Endothelial cell of umbilical vein (primary cell): ENCODE measurements around the gene ZNF800. TPM values are rescaled to one million over a fixed set of nuclear protein-coding genes. Genes with fewer than 3 reads are reported as not detected.

Source experiments
- BruUV-seq: library from RNA; stranded (reverse); fragments of 400-500 nt; replicated peaks from 2 replicates; lab custom pipeline; 2021; lab: Mats Ljungman, UMichigan
- CTCF ChIA-PET: fragments of 300-600, 350-600 bp; sonication (Branson Sonifier 250); formaldehyde crosslinking; loops from one replicate; lab custom pipeline; 2021; ENCODE audit warnings: antibody characterized with exemption, inconsistent platforms; lab: Charles Lee
- POLR2A ChIA-PET: fragments of 300-600, 350-600 bp; sonication (Branson Sonifier 250); formaldehyde crosslinking; loops from one replicate; lab custom pipeline; 2021; ENCODE audit warnings: antibody characterized with exemption, inconsistent platforms; lab: Charles Lee
- DNase-seq: peaks from one replicate; pipeline ENCODE4 v3.0.0-alpha.2; 2011; ENCODE audit warnings: low read depth, low spot score
- FAIRE-seq: peaks from 2 replicates; lab custom pipeline; 2011; peaks lifted over from hg19 to GRCh38; lab: Jason Lieb, UNC
- H2AFZ ChIP-seq: 2 replicates; pipeline ENCODE4 v1.6.0; 2012; ENCODE audit warnings: low read depth, low read length, control low read depth, inconsistent platforms
- H3K27ac ChIP-seq: 2 replicates; pipeline ENCODE4 v1.5.1; 2011; ENCODE audit warnings: low read depth, mild to moderate bottlenecking, control low read depth, low read length, moderate library complexity; ENCODE audit not compliant: insufficient read depth
- H3K27me3 ChIP-seq, 2 experiments: 2 replicates each; pipeline versions ENCODE4 v1.6.0 to v1.6.1; 2011; ENCODE audit warnings: low read length in 2 of 2, mixed read lengths in 1 of 2; ENCODE audit not compliant: control insufficient read depth in 2 of 2, insufficient read depth in 2 of 2
- H3K36me3 ChIP-seq, 2 experiments: 2 replicates in 1 of 2; 3 replicates in 1 of 2; pipeline ENCODE4 v1.5.1; 2011; ENCODE audit warnings: low read length in 2 of 2, mild to moderate bottlenecking in 1 of 2, moderate library complexity in 1 of 2; ENCODE audit not compliant: control insufficient read depth in 2 of 2, insufficient read depth in 2 of 2; ENCODE audit errors: extremely low read depth in 1 of 2
- H3K4me1 ChIP-seq: 3 replicates; pipeline ENCODE4 v1.5.1; 2011; ENCODE audit warnings: mild to moderate bottlenecking, low read length; ENCODE audit not compliant: control insufficient read depth, insufficient read depth; ENCODE audit errors: extremely low read depth
- H3K4me2 ChIP-seq: 2 replicates; pipeline ENCODE4 v1.6.1; 2011; ENCODE audit warnings: low read length, control low read depth, mixed read lengths; ENCODE audit not compliant: insufficient read depth
- H3K4me3 ChIP-seq, 3 experiments: fragments of 200-600 bp in 1 of 3; sonication (generic), shearing (Covaris generic) in 1 of 3; replicated peaks in 1 of 3; 2 replicates each; pipeline ENCODE4 v1.5.1; 2011 to 2016; ENCODE audit warnings: control low read depth in 3 of 3, low read length in 3 of 3, mild to moderate bottlenecking in 2 of 3, inconsistent platforms in 1 of 3, low read depth in 1 of 3, moderate library complexity in 1 of 3; ENCODE audit not compliant: insufficient read depth in 1 of 3
- H3K79me2 ChIP-seq: 2 replicates; pipeline ENCODE4 v1.6.0; 2012; ENCODE audit warnings: low read length, inconsistent platforms; ENCODE audit not compliant: control insufficient read depth, insufficient read depth
- H3K9ac ChIP-seq: replicated peaks from 2 replicates; pipeline ENCODE3; 2011; ENCODE audit warnings: low read length, control low read depth; ENCODE audit not compliant: insufficient read depth; ENCODE audit errors: extremely low read depth
- H3K9me1 ChIP-seq: replicated peaks from 3 replicates; pipeline ENCODE4 v1.6.0; 2011; ENCODE audit warnings: mild to moderate bottlenecking, low read length; ENCODE audit not compliant: control insufficient read depth, insufficient read depth; ENCODE audit errors: extremely low read depth
- H3K9me3 ChIP-seq: replicated peaks from 2 replicates; pipeline ENCODE4 v1.5.1; 2012; ENCODE audit warnings: low read length, inconsistent platforms; ENCODE audit not compliant: control insufficient read depth, insufficient read depth
- H4K20me1 ChIP-seq: replicated peaks from 2 replicates; pipeline ENCODE3; 2011; ENCODE audit warnings: mild to moderate bottlenecking, low read length; ENCODE audit not compliant: control insufficient read depth, insufficient read depth; ENCODE audit errors: extremely low read depth
- EZH2 ChIP-seq: IDR thresholded peaks from 2 replicates; pipeline ENCODE4 v1.6.1; 2012; ENCODE audit warnings: borderline replicate concordance, low read depth, mild to moderate bottlenecking, moderate library complexity, low read length, inconsistent platforms; ENCODE audit not compliant: severe bottlenecking
- FOS ChIP-seq: IDR thresholded peaks from 2 replicates; pipeline ENCODE4 v1.6.1; 2011; ENCODE audit warnings: mild to moderate bottlenecking, low read length, moderate library complexity, borderline replicate concordance; ENCODE audit not compliant: insufficient read depth
- GATA2 ChIP-seq: IDR thresholded peaks from 2 replicates; pipeline ENCODE4 v1.7.0; 2011; ENCODE audit warnings: low read depth, mild to moderate bottlenecking, moderate library complexity, mixed read lengths, low read length; ENCODE audit not compliant: insufficient read length, insufficient read depth
- JUN ChIP-seq: IDR thresholded peaks from 2 replicates; pipeline ENCODE4 v1.6.1; 2011; ENCODE audit warnings: borderline replicate concordance, low read depth; ENCODE audit not compliant: insufficient read length, insufficient read depth
- MYC ChIP-seq: IDR thresholded peaks from one replicate; pipeline ENCODE4 v1.6.1; 2011; ENCODE audit warnings: mild to moderate bottlenecking, low read depth, low read length
- POLR2A ChIP-seq: IDR thresholded peaks from 2 replicates; pipeline ENCODE4 v1.6.1; 2012; ENCODE audit warnings: low read depth, mild to moderate bottlenecking, control low read depth, low read length
- POLR2AphosphoS5 ChIP-seq: IDR thresholded peaks from 2 replicates; pipeline ENCODE4 v1.6.1; 2012; ENCODE audit warnings: low read depth, mild to moderate bottlenecking, control low read depth, low read length, moderate library complexity; ENCODE audit not compliant: insufficient read depth
- dilution Hi-C: fragments of 300-500 bp; cut with MboI; formaldehyde crosslinking; loops from one replicate; pipeline ENCODE4 v1.15.0; 2019; ENCODE audit warnings: low sequenced_read_pairs; ENCODE audit not compliant: extremely low pct_ligation_motif_present
- intact Hi-C: fragments of 100-400 bp; cut with micrococcal nuclease; formaldehyde crosslinking; loops from one replicate; pipeline ENCODE4 v1.10.0; 2022
- polyA plus RNA-seq, 4 experiments: library from polyadenylated mRNA; depleted of rRNA in 3 of 4; stranded (reverse) in 3 of 4; unstranded in 1 of 4; fragments of >200 nt; gene quantifications; 2 replicates each; pipeline versions ENCODE4 v1.2.1 to v1.2.3, GENCODE V29; 2011 to 2012; ENCODE audit warnings: missing spikeins in 1 of 4
- total RNA-seq: library from RNA; stranded (reverse); gene quantifications from 2 replicates; pipeline ENCODE4 v1.2.3, GENCODE V29; 2021
- TF ChIP-seq, protein P1 (sequence below): IDR thresholded peaks from 2 replicates; pipeline ENCODE4 v1.6.1; 2011; ENCODE audit not compliant: insufficient read depth, insufficient read length
- TF ChIP-seq, protein P2 (sequence below), 2 donors: IDR thresholded peaks; 1 replicate in 1 of 2; 2 replicates in 1 of 2; pipeline ENCODE4 v1.5.1; 2011; ENCODE audit warnings: low read length in 2 of 2, mild to moderate bottlenecking in 2 of 2, moderate library complexity in 2 of 2, control low read depth in 1 of 2, inconsistent platforms in 1 of 2, low read depth in 1 of 2; ENCODE audit not compliant: insufficient read depth in 1 of 2; ENCODE audit errors: extremely low read depth in 1 of 2

ZNF800 gene
- total and polyA plus RNA-seq, 2 donors (not counting 3 experiments of a cell fraction or from before 2014, with no cell fraction given), result 10.9 to 35.4 TPM

DNA sequence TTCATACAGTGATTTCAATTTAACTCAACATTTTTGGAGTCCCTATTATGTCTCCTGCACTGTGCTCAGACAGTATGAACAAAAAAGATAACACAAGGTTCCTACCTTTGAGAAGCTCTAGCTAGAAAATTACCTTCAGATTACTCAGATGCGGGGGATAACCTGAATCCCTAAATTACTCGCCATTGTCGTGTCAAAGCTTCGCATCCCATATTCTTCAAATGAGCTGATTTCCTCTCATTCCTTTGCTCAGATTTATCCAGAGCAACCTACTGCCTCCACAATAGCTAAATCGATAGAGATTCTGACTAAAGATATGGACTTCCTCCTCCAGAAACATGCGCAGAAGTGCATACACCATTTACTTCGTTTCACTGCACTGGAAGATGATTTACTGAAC, 42.6 kb downstream of the ZNF800 start:
- H3K36me3 ChIP-seq, result peaks cover 0 to 3% of the 10 kb centered on the region in 2 experiments

More for the DNA sequence above, 42.6 kb downstream of the ZNF800 start:
- TF ChIP-seq, protein P1, sequence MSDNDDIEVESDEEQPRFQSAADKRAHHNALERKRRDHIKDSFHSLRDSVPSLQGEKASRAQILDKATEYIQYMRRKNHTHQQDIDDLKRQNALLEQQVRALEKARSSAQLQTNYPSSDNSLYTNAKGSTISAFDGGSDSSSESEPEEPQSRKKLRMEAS, result no peak
- TF ChIP-seq EZH2 (no peak), POLR2AphosphoS5 (no peak), MYC (no peak), FOS (no peak), JUN (no peak), POLR2A (no peak), GATA2 (no peak)
- TF ChIP-seq, protein P2, sequence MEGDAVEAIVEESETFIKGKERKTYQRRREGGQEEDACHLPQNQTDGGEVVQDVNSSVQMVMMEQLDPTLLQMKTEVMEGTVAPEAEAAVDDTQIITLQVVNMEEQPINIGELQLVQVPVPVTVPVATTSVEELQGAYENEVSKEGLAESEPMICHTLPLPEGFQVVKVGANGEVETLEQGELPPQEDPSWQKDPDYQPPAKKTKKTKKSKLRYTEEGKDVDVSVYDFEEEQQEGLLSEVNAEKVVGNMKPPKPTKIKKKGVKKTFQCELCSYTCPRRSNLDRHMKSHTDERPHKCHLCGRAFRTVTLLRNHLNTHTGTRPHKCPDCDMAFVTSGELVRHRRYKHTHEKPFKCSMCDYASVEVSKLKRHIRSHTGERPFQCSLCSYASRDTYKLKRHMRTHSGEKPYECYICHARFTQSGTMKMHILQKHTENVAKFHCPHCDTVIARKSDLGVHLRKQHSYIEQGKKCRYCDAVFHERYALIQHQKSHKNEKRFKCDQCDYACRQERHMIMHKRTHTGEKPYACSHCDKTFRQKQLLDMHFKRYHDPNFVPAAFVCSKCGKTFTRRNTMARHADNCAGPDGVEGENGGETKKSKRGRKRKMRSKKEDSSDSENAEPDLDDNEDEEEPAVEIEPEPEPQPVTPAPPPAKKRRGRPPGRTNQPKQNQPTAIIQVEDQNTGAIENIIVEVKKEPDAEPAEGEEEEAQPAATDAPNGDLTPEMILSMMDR (IDR thresholded peaks at IDR 0.05; ENCODE audit: extremely low read depth in 1 of 2, insufficient read depth in 1 of 2, low read depth in 1 of 2, low read length in 2 of 2), result no peak
- Histone ChIP-seq H3K79me2 (no peaks in the 10 kb centered on the region), H4K20me1 (no peaks in the 10 kb centered on the region), H3K9me3 (no peaks in the 10 kb centered on the region), H3K4me3 (no peak overlapping the region), H3K9me1 (no peaks in the 10 kb centered on the region), H2AFZ (no peak overlapping the region), H3K4me1 (peaks cover 8% of the 10 kb centered on the region), H3K27ac (no peak overlapping the region), H3K4me2 (no peak overlapping the region), H3K27me3 (no peaks in the 10 kb centered on the region), H3K9ac (no peak overlapping the region)
- no TSS peak for BruUV-seq
- ChIA-PET CTCF (interaction anchor here (1.2 to 3.4 kb wide), 3 partner anchors 19 to 859 kb away, joined by 3 to 27 read pairs (median 23); no protein-coding TSS in a partner anchor), POLR2A (no interaction called here)
- intact Hi-C loops (loop anchor here (2.0 to 5.0 kb wide), 2 partner anchors 237 to 859 kb away; partner anchors contain the start of genes ARF5 and GCC1), dilution Hi-C loops (no loop called here)
- DNase-seq (no peak), FAIRE-seq (no peak)
